HepG2 (cell line): ENCODE measurements around the gene TXLNA.
A peak's percentile ranks its signal among the peaks of the same experiment; 100 is the strongest.

Experiments
- BCL6 ChIP-seq: IDR thresholded peaks from 2 replicates; pipeline ENCODE4 v1.6.1; 2016; ENCODE audit warnings: missing genetic modification reagents, missing compliant biosample characterization
- CTCF ChIP-seq: sonication (generic); formaldehyde crosslinking; IDR thresholded peaks from 2 replicates; pipeline ENCODE4 v1.5.0; 2020; ENCODE audit warnings: mild to moderate bottlenecking, missing genetic modification reagents, moderate library complexity
- EP300 ChIP-seq, 3 experiments: sonication (generic) in 1 of 3; formaldehyde crosslinking in 1 of 3; IDR thresholded peaks; 2 replicates each; pipeline versions ENCODE4 v1.5.1 to v1.6.1; 2011 to 2020; ENCODE audit warnings: low read depth in 2 of 3, low read length in 2 of 3, borderline replicate concordance in 1 of 3, improper control_type of control experiment in 1 of 3, mild to moderate bottlenecking in 1 of 3, missing genetic modification reagents in 1 of 3, moderate library complexity in 1 of 3
- FOXK1 ChIP-seq: sonication (generic); formaldehyde crosslinking; IDR thresholded peaks from 2 replicates; pipeline ENCODE4 v1.4.0; 2020; ENCODE audit warnings: low read depth, missing genetic modification reagents, borderline replicate concordance
- HOXA3 ChIP-seq: sonication (generic); formaldehyde crosslinking; IDR thresholded peaks from 2 replicates; pipeline ENCODE4 v1.5.0; 2020; ENCODE audit warnings: missing genetic modification reagents
- TFAP4 ChIP-seq: sonication (generic); IDR thresholded peaks from 2 replicates; pipeline ENCODE4 v1.6.1; 2016; ENCODE audit warnings: low read depth, borderline replicate concordance
- THYN1 ChIP-seq: sonication (generic); formaldehyde crosslinking; IDR thresholded peaks from 2 replicates; pipeline ENCODE4 v1.8.1; 2023; ENCODE audit warnings: low read depth, mild to moderate bottlenecking, moderate library complexity, missing genetic modification reagents, borderline replicate concordance
- ZNF841 ChIP-seq: sonication (generic); formaldehyde crosslinking; IDR thresholded peaks from 2 replicates; pipeline ENCODE4 v1.8.1; 2023; ENCODE audit warnings: missing genetic modification reagents, borderline replicate concordance
- TF ChIP-seq, protein P1 (sequence below): sonication (generic); formaldehyde crosslinking; IDR thresholded peaks from 2 replicates; pipeline ENCODE4 v1.8.0; 2022; ENCODE audit warnings: mild to moderate bottlenecking, missing genetic modification reagents, borderline replicate concordance

- TF ChIP-seq ZNF841 (CRISPR knock-in tag), result no peak
- 0 out of 2 replicates have a peak, but pooled peaks have one; percentile 45 for TF ChIP-seq FOXK1 (CRISPR knock-in tag)
- TF ChIP-seq, protein P1, sequence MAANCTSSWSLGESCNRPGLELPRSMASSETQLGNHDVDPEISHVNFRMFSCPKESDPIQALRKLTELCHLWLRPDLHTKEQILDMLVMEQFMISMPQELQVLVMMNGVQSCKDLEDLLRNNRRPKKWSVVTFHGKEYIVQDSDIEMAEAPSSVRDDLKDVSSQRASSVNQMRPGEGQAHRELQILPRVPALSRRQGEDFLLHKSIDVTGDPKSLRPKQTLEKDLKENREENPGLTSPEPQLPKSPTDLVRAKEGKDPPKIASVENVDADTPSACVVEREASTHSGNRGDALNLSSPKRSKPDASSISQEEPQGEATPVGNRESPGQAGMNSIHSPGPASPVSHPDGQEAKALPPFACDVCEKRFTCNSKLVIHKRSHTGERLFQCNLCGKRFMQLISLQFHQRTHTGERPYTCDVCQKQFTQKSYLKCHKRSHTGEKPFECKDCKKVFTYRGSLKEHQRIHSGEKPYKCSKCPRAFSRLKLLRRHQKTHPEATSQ (CRISPR knock-in tag), result no peak
- peak; percentile 17; the same call in 1 of the 2 replicates for TF ChIP-seq TFAP4
- TF ChIP-seq THYN1 (CRISPR knock-in tag), result no peak
- no peak for TF ChIP-seq EP300 (IDR thresholded peaks at IDR 0.05; ENCODE audit: low read depth in 2 of 2, low read length in 2 of 2)
- no peak for TF ChIP-seq EP300 (CRISPR knock-in tag; IDR thresholded peaks at IDR 0.05; ENCODE audit: borderline replicate concordance)
- TF ChIP-seq HOXA3, result peak; percentile 90
- no peak for TF ChIP-seq BCL6 (CRISPR knock-in tag)
- no peak for TF ChIP-seq CTCF (CRISPR knock-in tag)
Measured at GRCh38 chr1:32221980-32222755, 42.7 kb downstream of the TXLNA start, which contains the start of the genes EIF3I and TMEM234.
